RWPE2 (cell line): ENCODE measurements around the gene NECAB3.

Experiments
- ATAC-seq: fragments of 200-7000 bp; cut with Tn5 transposase; 3 replicates; pipeline ENCODE4 v1.9.1; 2021; ENCODE audit warnings: low read depth
- DNase-seq: peaks from one replicate; pipeline ENCODE4 v3.0.0-alpha.2; 2020; ENCODE audit warnings: low spot score
- H3K27ac ChIP-seq: fragments of 450-650 bp; 2 replicates; pipeline ENCODE4 v1.5.1; 2017; ENCODE audit warnings: mild to moderate bottlenecking; ENCODE audit not compliant: poor library complexity, severe bottlenecking
- H3K27me3 ChIP-seq: fragments of 250-450 bp; sonication (Bioruptor Pico); 2 replicates; pipeline ENCODE4 v1.5.1; 2021; ENCODE audit warnings: mild to moderate bottlenecking, moderate library complexity; ENCODE audit not compliant: insufficient read depth, poor library complexity, severe bottlenecking
- H3K36me3 ChIP-seq: fragments of 250-450 bp; sonication (Bioruptor Pico); 2 replicates; pipeline ENCODE4 v1.5.1; 2020; ENCODE audit warnings: low read depth, mild to moderate bottlenecking, moderate library complexity
- H3K4me1 ChIP-seq: fragments of 250-450 bp; sonication (Bioruptor Pico); 2 replicates; pipeline ENCODE4 v1.5.1; 2021; ENCODE audit warnings: mild to moderate bottlenecking, moderate library complexity; ENCODE audit not compliant: insufficient read depth, poor library complexity, severe bottlenecking
- H3K4me3 ChIP-seq: fragments of 250-450 bp; sonication (Bioruptor Pico); 2 replicates; pipeline ENCODE4 v1.5.1; 2021; ENCODE audit warnings: mild to moderate bottlenecking, moderate library complexity; ENCODE audit not compliant: severe bottlenecking
- H3K9me3 ChIP-seq: fragments of 250-450 bp; sonication (Bioruptor Pico); 2 replicates; pipeline ENCODE4 v1.5.1; 2021; ENCODE audit warnings: mild to moderate bottlenecking, moderate library complexity; ENCODE audit not compliant: severe bottlenecking
- CTCF ChIP-seq: fragments of 450-650 bp; IDR thresholded peaks from one replicate; pipeline ENCODE4 v1.5.1; 2017; ENCODE audit warnings: mild to moderate bottlenecking, moderate library complexity; ENCODE audit not compliant: poor library complexity, severe bottlenecking

Gene NECAB3

GRCh38 chr20:33681288-33681687 lies 7.1 kb upstream of the NECAB3 start:
- Histone ChIP-seq H3K4me3 (no peak overlapping the region), H3K9me3 (no peaks in the 10 kb centered on the region), H3K27me3 (no peaks in the 10 kb centered on the region), H3K36me3 (peaks cover 67% of the 10 kb centered on the region), H3K4me1 (peaks cover 10% of the 10 kb centered on the region), H3K27ac (no peak overlapping the region)
- ATAC-seq: no peak
- TF ChIP-seq CTCF: no peak
- DNase-seq: no peak

GRCh38 chr20:33680686-33681085 lies 6.5 kb upstream of the NECAB3 start:
- peaks cover 10% of the 10 kb centered on the region for H3K4me1 ChIP-seq
- no peak overlapping the region for H3K4me3 ChIP-seq
- DNase-seq (no peak), ATAC-seq (no peak)
- no peaks in the 10 kb centered on the region for H3K9me3 ChIP-seq
- H3K27me3 ChIP-seq: no peaks in the 10 kb centered on the region
- H3K27ac ChIP-seq: no peak overlapping the region
- no peak for TF ChIP-seq CTCF
- peaks cover 70% of the 10 kb centered on the region for H3K36me3 ChIP-seq

DNA sequence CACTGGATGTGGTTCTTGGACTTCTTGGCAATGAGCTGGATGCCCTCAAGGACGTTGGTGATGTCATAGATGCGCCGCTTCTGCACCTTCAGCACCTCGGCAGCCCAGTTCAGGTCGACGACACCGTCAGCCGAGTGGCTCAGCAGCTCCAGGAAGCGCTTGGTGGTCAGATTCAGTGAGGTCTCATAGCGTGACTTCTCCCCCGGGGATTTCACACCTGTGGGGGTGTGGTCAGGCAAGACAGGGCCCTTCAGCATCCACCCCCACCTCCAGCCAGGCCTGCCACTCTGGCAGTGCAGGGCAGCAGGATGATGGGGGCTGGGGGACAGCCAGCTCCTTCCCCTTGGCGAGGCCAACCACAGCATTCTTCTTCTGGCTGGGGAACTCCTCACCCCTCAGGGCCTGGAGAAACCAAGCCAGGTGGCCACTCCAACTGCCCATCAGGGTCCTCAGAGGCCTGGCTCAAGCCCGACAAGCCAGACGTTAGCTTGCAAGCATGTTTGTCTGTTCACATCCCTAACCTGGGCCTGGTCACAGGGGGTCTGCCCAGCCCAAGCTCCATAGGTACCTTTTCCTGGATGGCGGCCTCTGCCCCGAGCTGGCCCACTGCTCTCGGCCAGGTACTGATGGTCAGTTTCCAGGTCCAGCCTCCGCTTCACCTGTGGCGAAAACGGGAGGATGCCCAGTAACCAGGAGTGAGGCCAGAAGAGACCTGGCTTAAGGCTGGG lies 5.7 kb upstream of the NECAB3 start:
- Histone ChIP-seq H3K9me3 (no peaks in the 10 kb centered on the region), H3K27me3 (no peaks in the 10 kb centered on the region), H3K36me3 (peaks cover 70% of the 10 kb centered on the region), H3K4me3 (no peak overlapping the region), H3K27ac (no peak overlapping the region), H3K4me1 (peaks cover 5% of the 10 kb centered on the region)
- peak; percentile 81 for DNase-seq
- ATAC-seq: no peak
- no peak for TF ChIP-seq CTCF

- Histone ChIP-seq H3K9me3 (no peaks in the 10 kb centered on the region), H3K27ac (no peak overlapping the region), H3K36me3 (peaks cover 58% of the 10 kb centered on the region), H3K4me1 (no peaks in the 10 kb centered on the region), H3K27me3 (no peaks in the 10 kb centered on the region), H3K4me3 (no peak overlapping the region)
- ATAC-seq (no peak), DNase-seq (peak; percentile 82)
- TF ChIP-seq CTCF: no peak
Measured at GRCh38 chr20:33677991-33678702, 3.9 kb upstream of the NECAB3 start.
